KBM-7 (cell line): ENCODE data around the gene FGGY.
"Not testable (repeated sequence)": the region's sequence is repeated elsewhere in the genome, so short reads cannot be mapped to it uniquely, and the experiment has no call there.

ENCODE experiments used
- DNase-seq: peaks from one replicate; pipeline ENCODE4 v3.0.0-alpha.2; 2015
- in situ Hi-C: fragments of 300-500 bp; cut with MboI; formaldehyde crosslinking; loops from 2 replicates; pipeline ENCODE4 v1.14.3; 2020; ENCODE audit warnings: low sequenced_read_pairs, low pct_unique_long_range_greater_than_20kb, mixed read lengths

Gene FGGY

GRCh38 chr1:59512702-59513101 is 215.8 kb downstream of the FGGY start:
- DNase-seq = no peak
- in situ Hi-C loops = no loop called here

- in situ Hi-C loops = no loop called here
- no peak for DNase-seq
Measured at GRCh38 chr1:59514061-59514909, 217.4 kb downstream of the FGGY start.

GRCh38 chr1:59516881-59517280 is 220.0 kb downstream of the FGGY start:
- in situ Hi-C loops = no loop called here
- no peak for DNase-seq

GRCh38 chr1:59520194-59520593 is 223.3 kb downstream of the FGGY start:
- in situ Hi-C loops = no loop called here
- no peak for DNase-seq

- in situ Hi-C loops = no loop called here
- DNase-seq = no peak
Measured at GRCh38 chr1:59520827-59521418, 224.0 kb downstream of the FGGY start.

- in situ Hi-C loops = no loop called here
- no peak for DNase-seq
Measured at GRCh38 chr1:59521456-59521855, 224.6 kb downstream of the FGGY start.

- no peak for DNase-seq
- in situ Hi-C loops = no loop called here
Measured at GRCh38 chr1:59522925-59523505, 226.1 kb downstream of the FGGY start.

GRCh38 chr1:59523745-59524450 is 227.0 kb downstream of the FGGY start:
- in situ Hi-C loops = no loop called here
- DNase-seq = no peak

- in situ Hi-C loops = no loop called here
- DNase-seq = no peak
Measured at GRCh38 chr1:59526240-59526639, 229.3 kb downstream of the FGGY start.

- in situ Hi-C loops = no loop called here
Measured at GRCh38 chr1:59528471-59528870, 231.6 kb downstream of the FGGY start.

GRCh38 chr1:59528900-59529299 is 232.0 kb downstream of the FGGY start:
- in situ Hi-C loops = no loop called here

More at GRCh38 chr1:59528471-59528870, 231.6 kb downstream of the FGGY start:
- no peak for DNase-seq

GRCh38 chr1:59530119-59530518 is 233.2 kb downstream of the FGGY start:
- in situ Hi-C loops = no loop called here

More at GRCh38 chr1:59528900-59529299, 232.0 kb downstream of the FGGY start:
- no peak for DNase-seq

GRCh38 chr1:59532102-59532501 is 235.2 kb downstream of the FGGY start:
- in situ Hi-C loops = no loop called here
- no peak for DNase-seq

More at GRCh38 chr1:59530119-59530518, 233.2 kb downstream of the FGGY start:
- no peak for DNase-seq

- in situ Hi-C loops, DNase-seq: not testable (repeated sequence)
Measured at GRCh38 chr1:59538476-59538875, 241.6 kb downstream of the FGGY start.

GRCh38 chr1:59539961-59540681 is 243.2 kb downstream of the FGGY start:
- in situ Hi-C loops = no loop called here
- DNase-seq = no peak

GRCh38 chr1:59541161-59541560 is 244.3 kb downstream of the FGGY start:
- in situ Hi-C loops = no loop called here
- no peak for DNase-seq

GRCh38 chr1:59541891-59542290 is 245.0 kb downstream of the FGGY start:
- in situ Hi-C loops = no loop called here
- no peak for DNase-seq

- no peak for DNase-seq
- in situ Hi-C loops = no loop called here
Measured at GRCh38 chr1:59543211-59543668, 246.3 kb downstream of the FGGY start.
